ENCODE data around the gene ALX4. TPM values are rescaled to one million over a fixed set of nuclear protein-coding genes. Genes with fewer than 3 reads are reported as not detected.

Gene ALX4
- total and polyA plus RNA-seq, 2 of the 8 experiments (the other 6 are each of a cell fraction or from before 2014, with no cell fraction given), result not detected

DNA sequence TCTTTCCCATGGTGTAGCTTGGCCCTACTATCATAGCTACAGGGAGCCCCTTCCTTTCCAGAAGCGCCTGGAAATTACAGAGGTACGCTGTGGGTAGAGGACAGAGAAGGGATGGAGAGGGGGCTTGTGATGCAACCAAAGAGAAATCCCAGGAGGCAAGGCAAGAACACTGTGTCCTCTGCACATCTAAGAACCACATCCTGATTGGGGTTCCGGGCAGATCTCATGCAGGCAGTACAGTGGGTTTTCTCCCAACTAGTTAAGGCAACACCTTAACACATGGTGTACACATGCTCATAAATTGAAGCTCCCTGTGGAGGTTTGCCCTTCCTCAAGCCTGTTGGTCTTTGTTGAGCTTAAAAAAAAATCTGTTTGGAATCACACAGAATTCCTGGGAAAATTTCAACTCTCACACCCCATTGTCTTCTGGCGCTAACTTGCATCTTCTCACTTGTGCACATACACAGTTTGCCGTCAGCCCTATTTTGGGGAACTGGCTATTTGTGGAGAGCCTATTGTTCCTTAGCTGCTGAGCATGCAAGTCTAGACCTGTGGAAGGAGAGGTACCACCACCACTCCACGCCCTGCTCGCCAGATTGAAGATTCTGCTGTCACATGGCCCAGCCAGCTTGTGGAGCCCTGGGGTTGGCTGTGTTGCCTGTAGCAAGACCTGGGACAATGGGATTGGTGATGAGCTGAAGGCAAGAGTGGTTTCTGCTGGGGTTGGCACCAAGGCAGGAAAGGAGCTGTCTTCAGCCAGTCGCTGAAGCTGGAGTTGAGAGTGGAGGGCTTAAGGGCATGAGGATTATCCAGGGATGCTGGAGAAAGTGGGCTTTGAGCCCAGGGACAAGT lies 52.4 kb downstream of the ALX4 start (continued):
- TF ChIP-seq, protein P1, sequence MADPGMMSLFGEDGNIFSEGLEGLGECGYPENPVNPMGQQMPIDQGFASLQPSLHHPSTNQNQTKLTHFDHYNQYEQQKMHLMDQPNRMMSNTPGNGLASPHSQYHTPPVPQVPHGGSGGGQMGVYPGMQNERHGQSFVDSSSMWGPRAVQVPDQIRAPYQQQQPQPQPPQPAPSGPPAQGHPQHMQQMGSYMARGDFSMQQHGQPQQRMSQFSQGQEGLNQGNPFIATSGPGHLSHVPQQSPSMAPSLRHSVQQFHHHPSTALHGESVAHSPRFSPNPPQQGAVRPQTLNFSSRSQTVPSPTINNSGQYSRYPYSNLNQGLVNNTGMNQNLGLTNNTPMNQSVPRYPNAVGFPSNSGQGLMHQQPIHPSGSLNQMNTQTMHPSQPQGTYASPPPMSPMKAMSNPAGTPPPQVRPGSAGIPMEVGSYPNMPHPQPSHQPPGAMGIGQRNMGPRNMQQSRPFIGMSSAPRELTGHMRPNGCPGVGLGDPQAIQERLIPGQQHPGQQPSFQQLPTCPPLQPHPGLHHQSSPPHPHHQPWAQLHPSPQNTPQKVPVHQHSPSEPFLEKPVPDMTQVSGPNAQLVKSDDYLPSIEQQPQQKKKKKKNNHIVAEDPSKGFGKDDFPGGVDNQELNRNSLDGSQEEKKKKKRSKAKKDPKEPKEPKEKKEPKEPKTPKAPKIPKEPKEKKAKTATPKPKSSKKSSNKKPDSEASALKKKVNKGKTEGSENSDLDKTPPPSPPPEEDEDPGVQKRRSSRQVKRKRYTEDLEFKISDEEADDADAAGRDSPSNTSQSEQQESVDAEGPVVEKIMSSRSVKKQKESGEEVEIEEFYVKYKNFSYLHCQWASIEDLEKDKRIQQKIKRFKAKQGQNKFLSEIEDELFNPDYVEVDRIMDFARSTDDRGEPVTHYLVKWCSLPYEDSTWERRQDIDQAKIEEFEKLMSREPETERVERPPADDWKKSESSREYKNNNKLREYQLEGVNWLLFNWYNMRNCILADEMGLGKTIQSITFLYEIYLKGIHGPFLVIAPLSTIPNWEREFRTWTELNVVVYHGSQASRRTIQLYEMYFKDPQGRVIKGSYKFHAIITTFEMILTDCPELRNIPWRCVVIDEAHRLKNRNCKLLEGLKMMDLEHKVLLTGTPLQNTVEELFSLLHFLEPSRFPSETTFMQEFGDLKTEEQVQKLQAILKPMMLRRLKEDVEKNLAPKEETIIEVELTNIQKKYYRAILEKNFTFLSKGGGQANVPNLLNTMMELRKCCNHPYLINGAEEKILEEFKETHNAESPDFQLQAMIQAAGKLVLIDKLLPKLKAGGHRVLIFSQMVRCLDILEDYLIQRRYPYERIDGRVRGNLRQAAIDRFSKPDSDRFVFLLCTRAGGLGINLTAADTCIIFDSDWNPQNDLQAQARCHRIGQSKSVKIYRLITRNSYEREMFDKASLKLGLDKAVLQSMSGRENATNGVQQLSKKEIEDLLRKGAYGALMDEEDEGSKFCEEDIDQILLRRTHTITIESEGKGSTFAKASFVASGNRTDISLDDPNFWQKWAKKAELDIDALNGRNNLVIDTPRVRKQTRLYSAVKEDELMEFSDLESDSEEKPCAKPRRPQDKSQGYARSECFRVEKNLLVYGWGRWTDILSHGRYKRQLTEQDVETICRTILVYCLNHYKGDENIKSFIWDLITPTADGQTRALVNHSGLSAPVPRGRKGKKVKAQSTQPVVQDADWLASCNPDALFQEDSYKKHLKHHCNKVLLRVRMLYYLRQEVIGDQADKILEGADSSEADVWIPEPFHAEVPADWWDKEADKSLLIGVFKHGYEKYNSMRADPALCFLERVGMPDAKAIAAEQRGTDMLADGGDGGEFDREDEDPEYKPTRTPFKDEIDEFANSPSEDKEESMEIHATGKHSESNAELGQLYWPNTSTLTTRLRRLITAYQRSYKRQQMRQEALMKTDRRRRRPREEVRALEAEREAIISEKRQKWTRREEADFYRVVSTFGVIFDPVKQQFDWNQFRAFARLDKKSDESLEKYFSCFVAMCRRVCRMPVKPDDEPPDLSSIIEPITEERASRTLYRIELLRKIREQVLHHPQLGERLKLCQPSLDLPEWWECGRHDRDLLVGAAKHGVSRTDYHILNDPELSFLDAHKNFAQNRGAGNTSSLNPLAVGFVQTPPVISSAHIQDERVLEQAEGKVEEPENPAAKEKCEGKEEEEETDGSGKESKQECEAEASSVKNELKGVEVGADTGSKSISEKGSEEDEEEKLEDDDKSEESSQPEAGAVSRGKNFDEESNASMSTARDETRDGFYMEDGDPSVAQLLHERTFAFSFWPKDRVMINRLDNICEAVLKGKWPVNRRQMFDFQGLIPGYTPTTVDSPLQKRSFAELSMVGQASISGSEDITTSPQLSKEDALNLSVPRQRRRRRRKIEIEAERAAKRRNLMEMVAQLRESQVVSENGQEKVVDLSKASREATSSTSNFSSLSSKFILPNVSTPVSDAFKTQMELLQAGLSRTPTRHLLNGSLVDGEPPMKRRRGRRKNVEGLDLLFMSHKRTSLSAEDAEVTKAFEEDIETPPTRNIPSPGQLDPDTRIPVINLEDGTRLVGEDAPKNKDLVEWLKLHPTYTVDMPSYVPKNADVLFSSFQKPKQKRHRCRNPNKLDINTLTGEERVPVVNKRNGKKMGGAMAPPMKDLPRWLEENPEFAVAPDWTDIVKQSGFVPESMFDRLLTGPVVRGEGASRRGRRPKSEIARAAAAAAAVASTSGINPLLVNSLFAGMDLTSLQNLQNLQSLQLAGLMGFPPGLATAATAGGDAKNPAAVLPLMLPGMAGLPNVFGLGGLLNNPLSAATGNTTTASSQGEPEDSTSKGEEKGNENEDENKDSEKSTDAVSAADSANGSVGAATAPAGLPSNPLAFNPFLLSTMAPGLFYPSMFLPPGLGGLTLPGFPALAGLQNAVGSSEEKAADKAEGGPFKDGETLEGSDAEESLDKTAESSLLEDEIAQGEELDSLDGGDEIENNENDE (IDR thresholded peaks at IDR 0.05; ENCODE audit: insufficient replicate concordance, low read length), result no peak
- TF ChIP-seq CHD2 (IDR thresholded peaks at IDR 0.05; ENCODE audit: low read length), result no peak
- no peak for TF ChIP-seq YY1 (IDR thresholded peaks at IDR 0.05; ENCODE audit: low read depth, low read length)
